Measurements from ENCODE around the gene UBE2N.

UBE2N gene

GRCh38 chr12:93379981-93380361 is 61.8 kb downstream of the UBE2N start:
- no peak for DNase-seq (ENCODE audit: low read depth in 3 of 3)

- no peak for DNase-seq (ENCODE audit: low read depth in 3 of 3)
Measured at GRCh38 chr12:93379326-93379980, 62.3 kb downstream of the UBE2N start.

- DNase-seq (ENCODE audit: low read depth in 3 of 3), result no peak
Measured at GRCh38 chr12:93378998-93379325, 62.8 kb downstream of the UBE2N start.

- DNase-seq (ENCODE audit: low read depth in 3 of 3), result peak; percentile 36 to 50 (median 47)
Measured at GRCh38 chr12:93378196-93378997, 63.4 kb downstream of the UBE2N start.

- DNase-seq (ENCODE audit: low read depth in 3 of 3), result peak; percentile 91 to 95 (median 93)
Measured at GRCh38 chr12:93377252-93378195, 64.2 kb downstream of the UBE2N start, which contains the start of gene NUDT4. NUDT4 (plus strand) TSS chr12:93377925; CDS start chr12:93378323, 398 bp downstream.

GRCh38 chr12:93376436-93377251 is 65.1 kb downstream of the UBE2N start:
- DNase-seq (ENCODE audit: low read depth in 3 of 3), result no peak

GRCh38 chr12:93375906-93376305 is 65.8 kb downstream of the UBE2N start:
- DNase-seq (ENCODE audit: low read depth in 3 of 3), result no peak

- DNase-seq (ENCODE audit: low read depth in 3 of 3), result no peak
Measured at GRCh38 chr12:93373961-93374656, 67.6 kb downstream of the UBE2N start.

GRCh38 chr12:93370947-93371346 is 70.8 kb downstream of the UBE2N start:
- DNase-seq (ENCODE audit: low read depth in 3 of 3), result no peak

- no peak for DNase-seq (ENCODE audit: low read depth in 3 of 3)
Measured at GRCh38 chr12:93369505-93369904, 72.2 kb downstream of the UBE2N start.

- DNase-seq (ENCODE audit: low read depth in 3 of 3), result no peak
Measured at GRCh38 chr12:93368766-93369165, 73.0 kb downstream of the UBE2N start.

- DNase-seq (ENCODE audit: low read depth in 3 of 3), result no peak
Measured at GRCh38 chr12:93366422-93366821, 75.3 kb downstream of the UBE2N start.

GRCh38 chr12:93365616-93366405 is 75.9 kb downstream of the UBE2N start:
- DNase-seq (ENCODE audit: low read depth in 3 of 3), result no peak

GRCh38 chr12:93363841-93364297 is 77.9 kb downstream of the UBE2N start:
- DNase-seq (ENCODE audit: low read depth in 3 of 3), result no peak

- no peak for DNase-seq (ENCODE audit: low read depth in 3 of 3)
Measured at GRCh38 chr12:93361151-93361919, 80.4 kb downstream of the UBE2N start.

- no peak for DNase-seq (ENCODE audit: low read depth in 3 of 3)
Measured at GRCh38 chr12:93360688-93361087, 81.1 kb downstream of the UBE2N start.

GRCh38 chr12:93358821-93359220 is 82.9 kb downstream of the UBE2N start:
- DNase-seq (ENCODE audit: low read depth in 3 of 3), result no peak

- DNase-seq (ENCODE audit: low read depth in 3 of 3), result no peak
Measured at GRCh38 chr12:93358058-93358457, 83.7 kb downstream of the UBE2N start.

GRCh38 chr12:93356214-93356613 is 85.5 kb downstream of the UBE2N start:
- DNase-seq (ENCODE audit: low read depth in 3 of 3), result no peak

All from stimulated activated CD4-positive, alpha-beta T cell treated with anti-CD3 and anti-CD28 coated beads, TNF-alpha, amount 100 ng/mL, for 48 hours (primary cell).